ENCODE results near the gene APLP2. TPM values are rescaled to one million over a fixed set of nuclear protein-coding genes. Genes with fewer than 3 reads are reported as not detected.
"Not testable (repeated sequence)": the region's sequence is repeated elsewhere in the genome, so short reads cannot be mapped to it uniquely, and the experiment has no call there.

Gene APLP2
- total RNA-seq, 1 donor from 2014 or later = 285 TPM

- intact Hi-C loops (cut with DNase I) = no loop called here
- DNase-seq (ENCODE audit: missing footprints) = no peak
- ATAC-seq = no peak
These were observed 17.0 kb downstream of the APLP2 start for GRCh38 chr11:130086669-130087068.

GRCh38 chr11:130087294-130087926 is 17.7 kb downstream of the APLP2 start:
- no peak for DNase-seq (ENCODE audit: missing footprints)
- no peak for ATAC-seq
- intact Hi-C loops (cut with DNase I) = no loop called here

GRCh38 chr11:130088217-130088616 is 18.5 kb downstream of the APLP2 start:
- ATAC-seq (no peak), DNase-seq (ENCODE audit: missing footprints) (no peak)
- intact Hi-C loops (cut with DNase I) = no loop called here

DNA sequence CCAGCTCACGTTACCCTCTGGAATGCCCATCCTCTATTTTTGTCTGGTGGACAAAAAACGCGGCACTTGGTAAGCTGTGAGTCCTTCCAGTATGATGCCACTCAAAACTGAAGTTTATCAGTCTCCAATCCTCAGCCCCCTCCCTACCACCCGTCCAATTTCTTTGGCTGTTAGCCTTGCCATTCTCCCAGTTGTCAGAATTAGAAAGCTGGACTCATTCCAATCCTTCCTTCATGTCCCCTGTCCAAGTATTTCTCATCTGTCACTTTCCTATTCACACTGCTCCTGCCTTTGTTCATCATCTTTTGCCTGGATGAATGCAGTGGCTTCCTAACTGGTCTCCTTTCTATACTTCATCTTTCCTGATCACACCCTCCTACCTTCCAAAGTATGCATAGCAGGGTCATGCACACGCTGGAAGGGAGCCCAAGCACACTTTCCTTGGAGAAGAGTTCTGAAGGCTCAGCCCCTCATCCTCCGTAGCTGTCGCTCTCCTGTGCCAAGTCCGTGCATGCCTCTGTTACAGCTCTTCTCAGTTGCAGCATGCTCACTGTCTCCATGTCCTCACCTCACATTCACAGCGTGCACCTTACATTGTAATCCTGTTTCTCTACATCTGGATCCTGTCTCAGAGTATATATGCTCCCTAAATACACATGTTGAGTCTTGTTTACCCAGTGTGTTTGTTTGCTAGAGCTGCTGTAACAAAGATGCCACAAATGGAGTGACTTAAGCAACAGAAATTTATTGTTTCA is 19.4 kb downstream of the APLP2 start:
- DNase-seq (ENCODE audit: missing footprints) (no peak), ATAC-seq (peak; percentile 68)
- intact Hi-C loops (cut with DNase I) = no loop called here

DNA sequence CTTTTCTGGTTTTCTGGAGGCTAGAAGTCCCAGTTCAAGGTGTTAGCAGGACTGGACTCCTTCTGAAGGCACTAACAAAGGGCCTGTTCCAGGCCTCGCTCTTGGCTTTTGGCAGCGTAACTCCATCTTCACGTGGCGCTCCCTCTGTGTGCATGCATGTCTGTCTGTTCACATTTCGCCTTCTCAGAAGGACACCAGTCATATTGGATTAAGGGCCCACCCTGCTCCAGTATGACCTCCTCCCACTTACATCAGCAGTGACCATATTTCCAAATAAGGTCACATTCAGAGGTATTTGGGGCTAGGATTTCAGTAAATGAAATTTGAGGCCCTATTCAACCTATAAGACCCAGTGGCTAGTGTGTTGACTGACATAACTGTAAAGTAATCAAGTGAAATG is 20.0 kb downstream of the APLP2 start:
- DNase-seq (ENCODE audit: missing footprints) = no peak
- ATAC-seq = peak; percentile 23

DNA sequence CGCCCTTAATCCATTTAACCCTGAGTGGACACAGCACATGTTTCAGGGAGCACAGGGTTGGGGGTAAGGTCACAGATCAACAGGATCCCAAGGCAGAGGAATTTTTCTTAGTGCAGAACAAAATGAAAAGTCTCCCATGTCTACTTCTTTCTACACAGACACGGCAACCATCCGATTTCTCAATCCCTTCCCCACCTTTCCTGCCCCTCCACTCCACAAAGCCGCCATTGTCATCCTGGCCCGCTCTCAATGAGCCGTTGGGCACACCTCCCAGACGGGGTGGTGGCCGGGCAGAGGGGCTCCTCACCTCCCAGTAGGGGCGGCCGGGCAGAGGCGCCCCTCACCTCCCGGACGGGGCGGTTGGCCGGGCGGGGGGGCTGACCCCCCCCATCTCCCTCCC is 20.8 kb downstream of the APLP2 start:
- ATAC-seq; DNase-seq (ENCODE audit: missing footprints); intact Hi-C loops (cut with DNase I): not testable (repeated sequence)

More for the DNA sequence above, 20.0 kb downstream of the APLP2 start:
- intact Hi-C loops (cut with DNase I) = no loop called here

DNA sequence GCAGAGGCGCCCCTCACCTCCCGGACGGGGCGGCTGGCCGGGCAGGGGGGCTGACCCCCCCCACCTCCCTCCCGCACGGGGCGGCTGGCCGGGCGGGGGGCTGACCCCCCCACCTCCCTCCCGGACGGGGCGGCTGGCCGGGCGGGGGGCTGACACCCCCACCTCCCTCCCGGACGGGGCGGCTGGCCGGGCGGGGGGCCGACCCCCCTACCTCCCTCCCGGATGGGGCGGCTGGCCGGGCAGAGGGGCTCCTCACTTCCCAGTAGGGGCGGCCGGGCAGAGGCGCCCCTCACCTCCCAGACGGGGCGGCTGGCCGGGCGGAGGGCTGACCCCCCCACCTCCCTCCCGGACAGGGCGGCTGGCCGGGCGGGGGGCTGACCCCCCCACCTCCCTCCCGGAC is 21.5 kb downstream of the APLP2 start:
- intact Hi-C loops (cut with DNase I); DNase-seq (ENCODE audit: missing footprints); ATAC-seq: not testable (repeated sequence)

- intact Hi-C loops (cut with DNase I) = no loop called here
- DNase-seq (ENCODE audit: missing footprints) = no peak
- no peak for ATAC-seq
These were observed 23.0 kb downstream of the APLP2 start for GRCh38 chr11:130092661-130093060.

DNA sequence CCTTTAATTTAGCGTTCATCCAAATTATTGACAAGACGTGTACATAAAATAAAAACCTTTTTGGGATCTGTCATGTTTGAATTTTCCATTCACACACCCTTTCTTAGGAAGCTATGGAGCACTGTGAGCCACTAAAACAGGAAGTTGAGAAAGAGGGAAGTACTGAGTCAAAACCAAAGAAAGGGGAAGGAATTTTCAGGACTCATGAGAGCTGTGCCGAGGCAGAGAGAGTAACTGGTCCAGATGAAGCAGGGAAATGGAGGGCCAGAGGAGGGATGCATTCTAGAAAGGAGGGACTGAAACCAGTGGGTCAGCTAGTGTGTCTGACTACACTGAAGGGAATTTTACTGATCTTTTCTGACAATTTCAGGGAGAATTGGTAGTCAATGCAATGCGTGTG is 24.9 kb downstream of the APLP2 start:
- intact Hi-C loops (cut with DNase I) = no loop called here
- ATAC-seq (peak; percentile 62), DNase-seq (ENCODE audit: missing footprints) (no peak)

- intact Hi-C loops (cut with DNase I) = no loop called here
- no peak for DNase-seq (ENCODE audit: missing footprints)
- no peak for ATAC-seq
These were observed 25.6 kb downstream of the APLP2 start for GRCh38 chr11:130095326-130095725.

DNA sequence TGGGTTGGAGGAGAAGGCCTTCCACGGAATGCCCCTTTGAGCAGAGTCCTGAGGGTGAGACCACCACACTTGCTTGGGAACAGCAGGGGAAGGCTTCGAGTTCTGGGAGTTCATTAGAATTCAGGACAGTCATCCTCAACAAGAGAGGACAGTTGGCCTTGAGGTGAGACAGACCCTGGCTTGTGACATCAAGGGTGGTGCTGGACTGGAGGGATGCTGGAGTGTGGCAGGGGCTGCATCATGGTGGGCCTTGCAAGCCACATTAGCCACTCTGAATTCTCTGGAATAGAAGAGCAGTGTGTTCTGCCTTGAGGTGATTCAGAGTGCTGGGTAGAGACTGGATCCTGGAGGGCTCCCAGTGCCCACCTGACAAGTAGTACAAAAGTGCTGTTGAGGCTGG is 26.3 kb downstream of the APLP2 start:
- DNase-seq (ENCODE audit: missing footprints) (no peak), ATAC-seq (no peak)
- intact Hi-C loops (cut with DNase I) = no loop called here

GRCh38 chr11:130096823-130097222 is 27.1 kb downstream of the APLP2 start:
- ATAC-seq (no peak), DNase-seq (ENCODE audit: missing footprints) (no peak)
- intact Hi-C loops (cut with DNase I) = no loop called here

DNA sequence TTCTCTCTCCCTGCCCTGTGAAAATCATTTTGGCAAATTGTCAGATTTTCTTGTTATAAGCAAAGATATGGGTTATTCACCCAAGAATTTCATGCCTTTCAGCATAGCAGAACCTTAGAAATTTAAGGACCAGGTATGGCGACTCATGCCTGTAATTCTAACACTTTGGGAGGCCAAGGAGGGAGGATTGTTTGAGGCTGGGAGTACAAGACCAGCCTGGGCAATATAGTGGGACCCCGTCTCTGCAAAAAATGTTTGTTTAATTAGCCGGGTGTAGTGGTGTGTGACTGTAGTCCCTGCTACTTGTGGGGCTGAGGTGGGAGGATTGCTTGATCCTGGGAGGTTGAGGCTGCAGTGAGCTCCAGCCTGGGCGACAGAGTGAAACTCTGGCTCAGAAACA is 27.6 kb downstream of the APLP2 start:
- intact Hi-C loops (cut with DNase I) = no loop called here
- DNase-seq (ENCODE audit: missing footprints) = no peak
- no peak for ATAC-seq

GRCh38 chr11:130099356-130099755 is 29.7 kb downstream of the APLP2 start:
- intact Hi-C loops (cut with DNase I) = no loop called here
- DNase-seq (ENCODE audit: missing footprints) (no peak), ATAC-seq (no peak)

GRCh38 chr11:130100381-130101095 is 30.8 kb downstream of the APLP2 start:
- DNase-seq (ENCODE audit: missing footprints) = no peak
- no peak for ATAC-seq
- intact Hi-C loops (cut with DNase I) = no loop called here

GRCh38 chr11:130101661-130102060 is 32.0 kb downstream of the APLP2 start:
- intact Hi-C loops (cut with DNase I) = no loop called here
- DNase-seq (ENCODE audit: missing footprints) = no peak
- ATAC-seq = no peak

GRCh38 chr11:130102301-130103249 is 32.9 kb downstream of the APLP2 start:
- intact Hi-C loops (cut with DNase I) = no loop called here
- ATAC-seq (no peak), DNase-seq (ENCODE audit: missing footprints) (no peak)

- no peak for DNase-seq (ENCODE audit: missing footprints)
- peak; percentile 73 for ATAC-seq
- intact Hi-C loops (cut with DNase I) = no loop called here
These were observed 33.7 kb downstream of the APLP2 start for GRCh38 chr11:130103296-130103814.

- DNase-seq (ENCODE audit: missing footprints) (no peak), ATAC-seq (no peak)
- intact Hi-C loops (cut with DNase I) = no loop called here
These were observed 36.7 kb downstream of the APLP2 start for GRCh38 chr11:130106381-130106780.

All from Right ventricle myocardium inferior (tissue), 1 donor.